Measurements from ENCODE around the gene APBA2.

DNA sequence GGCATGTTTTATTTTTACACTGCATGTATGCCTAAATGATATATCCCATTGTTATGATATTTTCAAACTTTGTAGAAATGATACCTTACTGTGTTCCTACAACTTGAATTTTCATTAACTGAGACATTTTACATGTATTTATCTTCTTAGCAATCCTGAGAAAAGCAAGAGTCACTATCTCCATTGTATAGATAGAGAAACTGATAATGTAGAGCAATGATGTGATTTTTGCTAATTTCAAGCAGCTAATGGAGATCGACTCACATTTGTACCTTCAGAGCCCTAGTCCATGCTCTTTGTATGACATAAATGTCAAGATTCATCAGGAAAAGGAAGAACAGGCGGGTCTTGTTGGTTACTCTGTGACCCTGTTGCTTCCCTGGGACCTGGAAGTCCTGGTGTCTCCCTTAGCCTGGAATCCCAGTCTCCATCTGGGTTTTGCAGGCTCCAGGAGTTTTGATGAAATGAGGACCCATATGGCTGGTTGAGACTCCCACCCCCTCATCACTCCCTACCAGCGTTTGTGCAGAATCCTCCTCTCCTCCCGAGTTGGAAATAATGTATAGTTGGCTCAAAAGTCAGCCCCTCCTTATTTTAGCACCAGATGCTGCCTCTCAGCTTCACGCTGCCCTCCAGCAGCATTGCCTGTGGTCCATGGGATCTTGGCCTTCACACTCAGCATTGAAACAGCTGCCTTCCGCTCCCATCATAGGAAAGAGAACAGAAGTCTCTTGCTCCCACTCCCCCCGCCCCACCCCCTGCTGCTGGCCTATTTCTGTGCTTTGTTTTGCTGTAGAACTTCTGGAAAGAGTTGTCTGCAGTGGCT lies 67.1 kb downstream of the APBA2 start:
- TF ChIP-seq ESRRA (IDR thresholded peaks at IDR 0.05; ENCODE audit: borderline replicate concordance, low read length) (no peak), CHD2 (IDR thresholded peaks at IDR 0.05; ENCODE audit: low read length, partially characterized antibody) (no peak), FOSL2 (IDR thresholded peaks at IDR 0.05) (no peak), FOSL2 (CRISPR knock-in tag; IDR thresholded peaks at IDR 0.05) (no peak)
